LNCaP clone FGC (cell line): Measurements from ENCODE around the gene TMEM147.
"Not testable (repeated sequence)": the region's sequence is repeated elsewhere in the genome, so short reads cannot be mapped to it uniquely, and the experiment has no call there.

Experiments
- DNase-seq: peaks from one replicate; pipeline ENCODE4 v3.0.0-alpha.2; 2011; ENCODE audit warnings: low read depth
- H3K4me3 ChIP-seq: 2 replicates; pipeline ENCODE4 v1.5.1; 2011; ENCODE audit warnings: mild to moderate bottlenecking, low read depth, low read length, control low read depth
- CTCF ChIP-seq: IDR thresholded peaks from 2 replicates; pipeline ENCODE4 v1.5.1; 2012; ENCODE audit warnings: mild to moderate bottlenecking; ENCODE audit not compliant: control insufficient read depth, insufficient read depth; ENCODE audit errors: extremely low read depth

Gene TMEM147

GRCh38 chr19:35578707-35579106 is 33.3 kb downstream of the TMEM147 start:
- TF ChIP-seq CTCF, result no peak
- H3K4me3 ChIP-seq, result no peak overlapping the region
- no peak for DNase-seq

GRCh38 chr19:35582760-35583159 is 37.3 kb downstream of the TMEM147 start:
- TF ChIP-seq CTCF, result no peak

GRCh38 chr19:35585848-35586247 is 40.4 kb downstream of the TMEM147 start, which contains the start of gene PMIS2:
Gene PMIS2 (plus strand): TSS chr19:35586173. CDS start chr19:35586260, 87 bp downstream.
- TF ChIP-seq CTCF, result no peak
- no peak within 1 kb of the TSS for H3K4me3 ChIP-seq
- no peak for DNase-seq

More at GRCh38 chr19:35582760-35583159, 37.3 kb downstream of the TMEM147 start:
- DNase-seq, result no peak
- H3K4me3 ChIP-seq, result no peak overlapping the region

GRCh38 chr19:35587321-35587720 is 41.9 kb downstream of the TMEM147 start:
- no peak for DNase-seq
- no peak for TF ChIP-seq CTCF
- no peak overlapping the region for H3K4me3 ChIP-seq

- TF ChIP-seq CTCF, result no peak
- no peak for DNase-seq
- H3K4me3 ChIP-seq, result no peak overlapping the region
Measured at GRCh38 chr19:35590875-35591274, 45.4 kb downstream of the TMEM147 start.

GRCh38 chr19:35592226-35592625 is 46.8 kb downstream of the TMEM147 start:
- no peak overlapping the region for H3K4me3 ChIP-seq
- DNase-seq, result peak; percentile 8
- peak; percentile 35 for TF ChIP-seq CTCF

- DNase-seq, result not testable (repeated sequence)
Measured at GRCh38 chr19:35595026-35595425, 49.6 kb downstream of the TMEM147 start.

GRCh38 chr19:35595928-35596327 is 50.5 kb downstream of the TMEM147 start:
- no peak overlapping the region for H3K4me3 ChIP-seq
- no peak for TF ChIP-seq CTCF
- no peak for DNase-seq

More at GRCh38 chr19:35595026-35595425, 49.6 kb downstream of the TMEM147 start:
- not testable (repeated sequence) for H3K4me3 ChIP-seq
